Measurements from ENCODE around the gene CDAN1.

DNA sequence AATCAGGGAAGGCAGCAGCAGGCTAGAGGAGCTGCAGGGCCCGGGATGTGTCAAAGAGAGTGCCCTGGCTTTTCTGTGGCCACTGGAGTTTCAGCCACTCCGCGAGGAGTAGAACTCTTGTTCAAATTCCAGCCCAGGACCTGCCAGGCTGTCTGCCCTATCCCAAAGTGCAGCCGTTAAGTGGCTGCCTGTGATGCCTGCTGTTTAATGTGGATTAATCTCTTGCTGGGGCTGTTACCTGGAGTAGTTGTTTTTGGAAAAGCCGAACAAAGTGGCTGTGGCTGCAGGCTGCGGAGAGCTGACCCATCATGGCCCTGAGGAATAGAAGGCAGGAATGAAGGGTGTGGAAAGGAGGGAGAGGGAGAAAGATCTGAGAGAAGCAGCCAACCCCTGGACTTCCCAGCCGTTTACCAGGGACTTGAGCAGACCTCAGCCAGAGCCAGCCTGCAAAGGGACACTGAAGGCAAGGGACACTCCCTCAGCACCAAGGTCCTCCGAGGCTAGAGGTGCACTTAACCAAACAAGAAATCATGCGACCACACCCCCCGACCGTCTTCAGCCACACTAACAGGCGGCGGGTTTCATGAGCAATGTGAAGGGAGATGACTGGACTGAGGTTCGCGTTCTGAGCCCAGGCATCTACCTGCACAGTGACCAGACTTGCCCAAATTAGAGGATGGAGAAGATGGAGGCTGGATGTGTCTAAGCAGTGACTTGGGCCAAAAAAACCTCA lies 4.7 kb downstream of the CDAN1 start:
- TF ChIP-seq, protein P1, sequence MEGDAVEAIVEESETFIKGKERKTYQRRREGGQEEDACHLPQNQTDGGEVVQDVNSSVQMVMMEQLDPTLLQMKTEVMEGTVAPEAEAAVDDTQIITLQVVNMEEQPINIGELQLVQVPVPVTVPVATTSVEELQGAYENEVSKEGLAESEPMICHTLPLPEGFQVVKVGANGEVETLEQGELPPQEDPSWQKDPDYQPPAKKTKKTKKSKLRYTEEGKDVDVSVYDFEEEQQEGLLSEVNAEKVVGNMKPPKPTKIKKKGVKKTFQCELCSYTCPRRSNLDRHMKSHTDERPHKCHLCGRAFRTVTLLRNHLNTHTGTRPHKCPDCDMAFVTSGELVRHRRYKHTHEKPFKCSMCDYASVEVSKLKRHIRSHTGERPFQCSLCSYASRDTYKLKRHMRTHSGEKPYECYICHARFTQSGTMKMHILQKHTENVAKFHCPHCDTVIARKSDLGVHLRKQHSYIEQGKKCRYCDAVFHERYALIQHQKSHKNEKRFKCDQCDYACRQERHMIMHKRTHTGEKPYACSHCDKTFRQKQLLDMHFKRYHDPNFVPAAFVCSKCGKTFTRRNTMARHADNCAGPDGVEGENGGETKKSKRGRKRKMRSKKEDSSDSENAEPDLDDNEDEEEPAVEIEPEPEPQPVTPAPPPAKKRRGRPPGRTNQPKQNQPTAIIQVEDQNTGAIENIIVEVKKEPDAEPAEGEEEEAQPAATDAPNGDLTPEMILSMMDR (IDR thresholded peaks at IDR 0.05): no peak
- TF ChIP-seq EP300 (IDR thresholded peaks at IDR 0.05) (no peak), POLR2A (IDR thresholded peaks at IDR 0.05; ENCODE audit: low read depth) (no peak), POLR2AphosphoS5 (IDR thresholded peaks at IDR 0.05) (no peak)
